IMR-90 (cell line): ENCODE data around the gene GMNC. TPM values are rescaled to one million over a fixed set of nuclear protein-coding genes. Genes with fewer than 3 reads are reported as not detected.

Experiments
- ATAC-seq: fragments of 200-7000 bp; cut with Tn5 transposase; 2 replicates; pipeline ENCODE4 v1.9.1; 2020; ENCODE audit warnings: low read depth, mild to moderate bottlenecking, moderate library complexity
- BruUV-seq: library from RNA; stranded (reverse); fragments of 400-500 nt; replicated peaks from 2 replicates; lab custom pipeline; 2021; lab: Mats Ljungman, UMichigan
- CTCF ChIA-PET: fragments of 300-600 bp; formaldehyde crosslinking; extraction: SDS; loops from one replicate; lab custom pipeline; 2021; ENCODE audit warnings: antibody characterized with exemption; lab: Yijun Ruan, JAX
- POLR2A ChIA-PET: fragments of 300-600 bp; sonication (Branson Sonifier 250); formaldehyde crosslinking; loops from one replicate; lab custom pipeline; 2022; ENCODE audit warnings: antibody characterized with exemption; ENCODE audit not compliant: unreplicated experiment; lab: Charles Lee
- DNase-seq: peaks from one replicate; pipeline ENCODE4 v3.0.0; 2013
- H2AFZ ChIP-seq: replicated peaks from 2 replicates; pipeline ENCODE3; 2013; ENCODE audit warnings: low read length, mild to moderate bottlenecking; ENCODE audit not compliant: poor library complexity
- H2AK5ac ChIP-seq: 2 replicates; pipeline ENCODE4 v1.6.1; 2013; ENCODE audit warnings: low read depth, low read length, inconsistent platforms
- H2AK9ac ChIP-seq: replicated peaks from 2 replicates; pipeline ENCODE3; 2013; ENCODE audit warnings: mild to moderate bottlenecking, low read depth, low read length, moderate library complexity; ENCODE audit not compliant: poor library complexity
- H2BK120ac ChIP-seq: 2 replicates; pipeline ENCODE4 v1.6.1; 2013; ENCODE audit warnings: low read depth, low read length, inconsistent platforms
- H2BK15ac ChIP-seq: 3 replicates; pipeline ENCODE4 v1.6.1; 2013; ENCODE audit warnings: low read depth, low read length, inconsistent platforms
- H2BK20ac ChIP-seq: 2 replicates; pipeline ENCODE4 v1.6.1; 2013; ENCODE audit warnings: low read depth, mild to moderate bottlenecking, inconsistent platforms, low read length, moderate library complexity
- H2BK5ac ChIP-seq: 2 replicates; pipeline ENCODE4 v1.6.1; 2013; ENCODE audit warnings: mild to moderate bottlenecking, low read depth, low read length, inconsistent platforms; ENCODE audit not compliant: poor library complexity, severe bottlenecking
- H3K14ac ChIP-seq: replicated peaks from 2 replicates; pipeline ENCODE4 v1.6.1; 2013; ENCODE audit warnings: low read depth, low read length, inconsistent platforms
- H3K18ac ChIP-seq: 2 replicates; pipeline ENCODE4 v1.6.1; 2013; ENCODE audit warnings: low read depth, low read length, control low read depth
- H3K23ac ChIP-seq: 2 replicates; pipeline ENCODE4 v1.6.1; 2013; ENCODE audit warnings: low read depth, low read length, inconsistent platforms
- H3K27ac ChIP-seq: 2 replicates; pipeline ENCODE4 v1.5.1; 2013; ENCODE audit warnings: mild to moderate bottlenecking, control low read depth, low read length; ENCODE audit not compliant: insufficient read depth
- H3K27me3 ChIP-seq: 2 replicates; pipeline ENCODE4 v1.6.1; 2013; ENCODE audit warnings: low read length; ENCODE audit not compliant: control insufficient read depth, insufficient read depth
- H3K36me3 ChIP-seq: 2 replicates; pipeline ENCODE4 v1.6.1; 2013; ENCODE audit warnings: low read length, mixed read lengths; ENCODE audit not compliant: control insufficient read depth, insufficient read depth
- H3K4ac ChIP-seq: 2 replicates; pipeline ENCODE4 v1.6.1; 2013; ENCODE audit warnings: low read depth, low read length, inconsistent platforms
- H3K4me1 ChIP-seq: 2 replicates; pipeline ENCODE4 v1.6.1; 2013; ENCODE audit warnings: low read length, mixed read lengths; ENCODE audit not compliant: control insufficient read depth, insufficient read depth
- H3K4me2 ChIP-seq: 2 replicates; pipeline ENCODE4 v1.6.1; 2013; ENCODE audit warnings: low read depth, mild to moderate bottlenecking, control low read depth, low read length, moderate library complexity
- H3K4me3 ChIP-seq: 2 replicates; pipeline ENCODE4 v1.5.1; 2013; ENCODE audit warnings: low read depth, mild to moderate bottlenecking, control low read depth, low read length, moderate library complexity; ENCODE audit not compliant: insufficient read depth
- H3K56ac ChIP-seq: 2 replicates; pipeline ENCODE4 v1.6.1; 2013; ENCODE audit warnings: low read length, inconsistent platforms; ENCODE audit not compliant: insufficient read depth; ENCODE audit errors: extremely low read depth
- H3K79me1 ChIP-seq, 2 experiments: 2 replicates each; pipeline ENCODE4 v1.6.1; 2013; ENCODE audit warnings: low read length in 2 of 2, inconsistent platforms in 1 of 2, low read depth in 1 of 2
- H3K9ac ChIP-seq: 2 replicates; pipeline ENCODE4 v1.6.1; 2013; ENCODE audit warnings: low read depth, low read length, control low read depth
- H3K9me1 ChIP-seq: 2 replicates; pipeline ENCODE4 v1.6.1; 2013; ENCODE audit warnings: low read length, inconsistent platforms; ENCODE audit not compliant: insufficient read depth
- H3K9me3 ChIP-seq: 2 replicates; pipeline ENCODE4 v1.6.1; 2013; ENCODE audit warnings: low read length; ENCODE audit not compliant: control insufficient read depth, insufficient read depth
- H4K20me1 ChIP-seq: 2 replicates; pipeline ENCODE4 v1.6.1; 2013; ENCODE audit warnings: low read length, inconsistent platforms; ENCODE audit not compliant: insufficient read depth
- H4K5ac ChIP-seq: 2 replicates; pipeline ENCODE4 v1.6.1; 2013; ENCODE audit warnings: mild to moderate bottlenecking, low read depth, low read length, control low read depth
- H4K8ac ChIP-seq, 2 experiments: 2 replicates each; pipeline ENCODE4 v1.6.1; 2013; ENCODE audit warnings: low read depth in 2 of 2, low read length in 2 of 2, control low read depth in 1 of 2, inconsistent platforms in 1 of 2
- H4K91ac ChIP-seq: 2 replicates; pipeline ENCODE4 v1.6.1; 2013; ENCODE audit warnings: low read depth, low read length, inconsistent platforms; ENCODE audit not compliant: insufficient read depth
- BHLHE40 ChIP-seq: fragments of 150-350 bp; IDR thresholded peaks from 2 replicates; pipeline ENCODE4 v1.6.1; 2016; ENCODE audit warnings: mild to moderate bottlenecking, low read depth, low read length
- CHD1 ChIP-seq: IDR thresholded peaks from 2 replicates; pipeline ENCODE4 v1.6.1; 2012; ENCODE audit warnings: low read depth, low read length, improper control_type of control experiment
- CTCF ChIP-seq: conservative IDR thresholded peaks from 2 replicates; pipeline ENCODE4 v1.5.1; 2012; ENCODE audit warnings: mild to moderate bottlenecking, low read depth, low read length, improper control_type of control experiment
- ELK1 ChIP-seq: fragments of 150-350 bp; IDR thresholded peaks from 2 replicates; pipeline ENCODE4 v1.6.1; 2016; ENCODE audit warnings: low read depth, mild to moderate bottlenecking, low read length, moderate library complexity, borderline replicate concordance
- MAZ ChIP-seq: IDR thresholded peaks from 2 replicates; pipeline ENCODE4 v1.6.1; 2012; ENCODE audit warnings: low read depth, mild to moderate bottlenecking, low read length, improper control_type of control experiment, moderate library complexity, borderline replicate concordance
- RCOR1 ChIP-seq: IDR thresholded peaks from 2 replicates; pipeline ENCODE4 v1.6.1; 2012; ENCODE audit warnings: mild to moderate bottlenecking, low read length, improper control_type of control experiment; ENCODE audit not compliant: insufficient replicate concordance
- SMC3 ChIP-seq: fragments of 150-350 bp; IDR thresholded peaks from 2 replicates; pipeline ENCODE4 v1.6.1; 2016; ENCODE audit warnings: low read depth, mild to moderate bottlenecking, antibody characterized with exemption, low read length, moderate library complexity
- USF2 ChIP-seq: fragments of 150-350 bp; IDR thresholded peaks from 2 replicates; pipeline ENCODE4 v1.6.1; 2017; ENCODE audit warnings: mild to moderate bottlenecking, antibody characterized with exemption, low read length, low read depth
- WGBS, 2 experiments: methylation state at CpG; one replicate each; pipeline versions ENCODE4 v1.1.5 to v1.1.7; 2013; ENCODE audit warnings: missing lambda C conversion rate in 2 of 2; ENCODE audit not compliant: insufficient read length in 1 of 2; ENCODE audit errors: extremely low coverage in 2 of 2; 5-methylcytosine and 5-hydroxymethylcytosine counted together
- dilution Hi-C: fragments of 300-500 bp; cut with HindIII; formaldehyde crosslinking; loops from one replicate; pipeline ENCODE4 v1.14.3; 2018; ENCODE audit warnings: low sequenced_read_pairs; ENCODE audit not compliant: unreplicated experiment
- in situ Hi-C: fragments of 300-500 bp; cut with MboI; formaldehyde crosslinking; loops from 3 replicates; pipeline ENCODE4 v1.14.3; 2019; ENCODE audit warnings: low sequenced_read_pairs, inconsistent platforms, mixed read lengths
- intact Hi-C: fragments of 100-400 bp; cut with micrococcal nuclease; formaldehyde crosslinking; loops from 2 replicates; pipeline ENCODE4 v1.10.0; 2022
- polyA plus RNA-seq, 3 experiments: library from polyadenylated mRNA; depleted of rRNA; stranded (reverse); fragments of >200 nt; gene quantifications; 2 replicates each; pipeline ENCODE4 v1.2.3, GENCODE V29; 2012; ENCODE audit warnings: low replicate concordance in 1 of 3
- total RNA-seq: library from RNA; depleted of rRNA; stranded (reverse); fragments of >200 nt; gene quantifications from 2 replicates; pipeline ENCODE4 v1.2.3, GENCODE V29; 2012

The GMNC gene
- total and polyA plus RNA-seq, 2 of the 4 experiments (the other 2 are of a cell fraction): 0.15 to 0.18 TPM

- Histone ChIP-seq H3K9ac (no peak overlapping the region), H3K4me1 (no peaks in the 10 kb centered on the region), H3K79me1 (no peaks in the 10 kb centered on the region), H3K9me3 (no peaks in the 10 kb centered on the region), H2AK9ac (no peak overlapping the region), H2AFZ (no peak overlapping the region), H2BK15ac (no peak overlapping the region), H4K91ac (no peak overlapping the region), H3K23ac (no peak overlapping the region), H3K9me1 (no peaks in the 10 kb centered on the region), H4K5ac (no peak overlapping the region), H2BK120ac (no peak overlapping the region), H4K20me1 (no peaks in the 10 kb centered on the region), H3K4ac (no peak overlapping the region), H3K4me2 (no peak overlapping the region), H3K18ac (no peak overlapping the region), H3K27ac (no peak overlapping the region), H3K36me3 (no peaks in the 10 kb centered on the region), H4K8ac (no peak overlapping the region), H3K14ac (no peak overlapping the region), H2BK5ac (no peak overlapping the region), H2AK5ac (no peak overlapping the region), H3K27me3 (no peaks in the 10 kb centered on the region), H3K4me3 (no peak overlapping the region), H3K56ac (no peak overlapping the region), H2BK20ac (no peak overlapping the region)
- ChIA-PET POLR2A (no interaction called here), CTCF (no interaction called here)
- WGBS, 2 experiments: no CpG with 5 or more reads among the region's 4 CpGs
- DNase-seq (peak; percentile 2), ATAC-seq (no peak)
- no TSS peak for BruUV-seq
- in situ Hi-C loops (no loop called here), intact Hi-C loops (no loop called here), dilution Hi-C loops (no loop called here)
- no peak for TF ChIP-seq CTCF
- TF ChIP-seq MAZ: no peak
- no peak for TF ChIP-seq SMC3
- TF ChIP-seq CHD1: no peak
- no peak for TF ChIP-seq RCOR1
- no peak for TF ChIP-seq ELK1
- no peak for TF ChIP-seq USF2
- TF ChIP-seq BHLHE40: no peak
Observed at GRCh38 chr3:190840146-190840545, 22.3 kb downstream of the GMNC start.
